ENCODE measurements around the gene RNF25.

DNA sequence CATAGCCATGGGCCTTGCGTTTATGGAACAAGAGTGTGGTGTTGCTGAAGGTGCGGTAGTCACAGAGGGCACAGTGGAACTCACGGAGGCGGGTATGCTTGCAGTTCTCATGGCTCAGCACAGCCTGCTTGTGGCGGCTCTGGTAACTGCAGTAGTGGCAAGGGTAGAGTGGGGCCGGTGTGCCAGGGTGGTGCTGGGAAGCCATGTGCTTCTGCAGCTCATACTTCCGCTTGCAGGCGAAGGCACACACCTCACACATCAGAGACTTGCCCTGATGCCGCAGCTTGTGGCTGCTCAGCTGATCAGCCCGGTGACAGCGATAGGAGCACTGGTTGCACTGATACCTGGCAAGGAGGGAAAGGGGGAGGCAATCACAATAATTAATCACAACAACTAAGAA, 27.1 kb downstream of the RNF25 start:
- TF ChIP-seq, protein P1, sequence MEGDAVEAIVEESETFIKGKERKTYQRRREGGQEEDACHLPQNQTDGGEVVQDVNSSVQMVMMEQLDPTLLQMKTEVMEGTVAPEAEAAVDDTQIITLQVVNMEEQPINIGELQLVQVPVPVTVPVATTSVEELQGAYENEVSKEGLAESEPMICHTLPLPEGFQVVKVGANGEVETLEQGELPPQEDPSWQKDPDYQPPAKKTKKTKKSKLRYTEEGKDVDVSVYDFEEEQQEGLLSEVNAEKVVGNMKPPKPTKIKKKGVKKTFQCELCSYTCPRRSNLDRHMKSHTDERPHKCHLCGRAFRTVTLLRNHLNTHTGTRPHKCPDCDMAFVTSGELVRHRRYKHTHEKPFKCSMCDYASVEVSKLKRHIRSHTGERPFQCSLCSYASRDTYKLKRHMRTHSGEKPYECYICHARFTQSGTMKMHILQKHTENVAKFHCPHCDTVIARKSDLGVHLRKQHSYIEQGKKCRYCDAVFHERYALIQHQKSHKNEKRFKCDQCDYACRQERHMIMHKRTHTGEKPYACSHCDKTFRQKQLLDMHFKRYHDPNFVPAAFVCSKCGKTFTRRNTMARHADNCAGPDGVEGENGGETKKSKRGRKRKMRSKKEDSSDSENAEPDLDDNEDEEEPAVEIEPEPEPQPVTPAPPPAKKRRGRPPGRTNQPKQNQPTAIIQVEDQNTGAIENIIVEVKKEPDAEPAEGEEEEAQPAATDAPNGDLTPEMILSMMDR (conservative IDR thresholded peaks at IDR 0.05) = no peak
- TF ChIP-seq EZH2 (IDR thresholded peaks at IDR 0.05; ENCODE audit: low read depth) = no peak

All from PC-9 (cell line).